HG02852 (cell line): ENCODE data around the gene PPARG.

ENCODE experiments used
- ATAC-seq: cut with Tn5 transposase; IDR thresholded peaks from one replicate; pipeline ENCODE4 v1.9.1; 2021; ENCODE audit warnings: mild to moderate bottlenecking, moderate library complexity; ENCODE audit not compliant: unreplicated experiment

PPARG gene

GRCh38 chr3:12409684-12410596, 121.1 kb downstream of the PPARG start:
- no peak for ATAC-seq

GRCh38 chr3:12413721-12414255, 124.9 kb downstream of the PPARG start:
- ATAC-seq = no peak

GRCh38 chr3:12415014-12415680, 126.3 kb downstream of the PPARG start:
- no peak for ATAC-seq

GRCh38 chr3:12416731-12417130, 127.9 kb downstream of the PPARG start:
- ATAC-seq = no peak

- ATAC-seq = no peak
Observed at GRCh38 chr3:12420393-12420792, 131.5 kb downstream of the PPARG start.

- no peak for ATAC-seq
Observed at GRCh38 chr3:12421132-12421531, 132.3 kb downstream of the PPARG start.

- ATAC-seq = no peak
Observed at GRCh38 chr3:12423131-12423530, 134.3 kb downstream of the PPARG start.

GRCh38 chr3:12423918-12424630, 135.2 kb downstream of the PPARG start:
- ATAC-seq = no peak

GRCh38 chr3:12424635-12425319, 135.9 kb downstream of the PPARG start:
- ATAC-seq = no peak

GRCh38 chr3:12425850-12426579, 137.1 kb downstream of the PPARG start:
- no peak for ATAC-seq

GRCh38 chr3:12427551-12427950, 138.7 kb downstream of the PPARG start:
- no peak for ATAC-seq

GRCh38 chr3:12428126-12428525, 139.3 kb downstream of the PPARG start:
- no peak for ATAC-seq

GRCh38 chr3:12430086-12430485, 141.2 kb downstream of the PPARG start:
- no peak for ATAC-seq

- ATAC-seq = no peak
Observed at GRCh38 chr3:12433823-12434222, 145.0 kb downstream of the PPARG start.

GRCh38 chr3:12436514-12437220, 147.8 kb downstream of the PPARG start:
- no peak for ATAC-seq

GRCh38 chr3:12437221-12437605, 148.3 kb downstream of the PPARG start:
- no peak for ATAC-seq

GRCh38 chr3:12437861-12438260, 149.0 kb downstream of the PPARG start:
- no peak for ATAC-seq

GRCh38 chr3:12438318-12438717, 149.4 kb downstream of the PPARG start:
- no peak for ATAC-seq

- ATAC-seq = no peak
Observed at GRCh38 chr3:12439161-12439940, 150.5 kb downstream of the PPARG start.
